ENCODE measurements around the gene KDM4D.

DNA sequence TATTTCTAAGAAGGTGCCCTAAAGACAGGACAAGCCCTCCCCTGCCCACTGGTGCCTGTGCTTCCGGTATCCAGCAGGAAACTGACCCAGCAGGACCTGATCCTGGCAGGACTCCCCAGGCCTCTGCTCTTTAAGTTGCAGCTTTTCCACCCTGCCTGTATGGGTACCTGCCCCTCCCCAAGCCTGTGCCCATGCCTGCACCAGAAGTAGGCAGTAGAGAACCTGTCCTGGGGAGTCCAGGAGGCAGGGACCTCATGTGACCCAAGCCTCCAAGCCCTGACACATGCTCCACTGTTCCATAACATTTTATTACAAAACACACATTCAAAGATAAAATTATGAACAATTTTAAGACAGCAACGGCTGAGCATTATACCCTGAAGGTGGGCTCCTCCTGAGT lies 14.3 kb upstream of the KDM4D start:
- TF ChIP-seq, protein P1, sequence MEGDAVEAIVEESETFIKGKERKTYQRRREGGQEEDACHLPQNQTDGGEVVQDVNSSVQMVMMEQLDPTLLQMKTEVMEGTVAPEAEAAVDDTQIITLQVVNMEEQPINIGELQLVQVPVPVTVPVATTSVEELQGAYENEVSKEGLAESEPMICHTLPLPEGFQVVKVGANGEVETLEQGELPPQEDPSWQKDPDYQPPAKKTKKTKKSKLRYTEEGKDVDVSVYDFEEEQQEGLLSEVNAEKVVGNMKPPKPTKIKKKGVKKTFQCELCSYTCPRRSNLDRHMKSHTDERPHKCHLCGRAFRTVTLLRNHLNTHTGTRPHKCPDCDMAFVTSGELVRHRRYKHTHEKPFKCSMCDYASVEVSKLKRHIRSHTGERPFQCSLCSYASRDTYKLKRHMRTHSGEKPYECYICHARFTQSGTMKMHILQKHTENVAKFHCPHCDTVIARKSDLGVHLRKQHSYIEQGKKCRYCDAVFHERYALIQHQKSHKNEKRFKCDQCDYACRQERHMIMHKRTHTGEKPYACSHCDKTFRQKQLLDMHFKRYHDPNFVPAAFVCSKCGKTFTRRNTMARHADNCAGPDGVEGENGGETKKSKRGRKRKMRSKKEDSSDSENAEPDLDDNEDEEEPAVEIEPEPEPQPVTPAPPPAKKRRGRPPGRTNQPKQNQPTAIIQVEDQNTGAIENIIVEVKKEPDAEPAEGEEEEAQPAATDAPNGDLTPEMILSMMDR (conservative IDR thresholded peaks at IDR 0.05; ENCODE audit: low read length), result no peak
- TF ChIP-seq EZH2phosphoT487 (IDR thresholded peaks at IDR 0.05; ENCODE audit: borderline replicate concordance), result no peak

Measured in Loucy (cell line).